GM19455 (cell line): ENCODE data around the gene GRIN1.

Experiments
- ATAC-seq: cut with Tn5 transposase; IDR thresholded peaks from one replicate; pipeline ENCODE4 v1.9.1; 2021; ENCODE audit not compliant: unreplicated experiment

Gene GRIN1

DNA sequence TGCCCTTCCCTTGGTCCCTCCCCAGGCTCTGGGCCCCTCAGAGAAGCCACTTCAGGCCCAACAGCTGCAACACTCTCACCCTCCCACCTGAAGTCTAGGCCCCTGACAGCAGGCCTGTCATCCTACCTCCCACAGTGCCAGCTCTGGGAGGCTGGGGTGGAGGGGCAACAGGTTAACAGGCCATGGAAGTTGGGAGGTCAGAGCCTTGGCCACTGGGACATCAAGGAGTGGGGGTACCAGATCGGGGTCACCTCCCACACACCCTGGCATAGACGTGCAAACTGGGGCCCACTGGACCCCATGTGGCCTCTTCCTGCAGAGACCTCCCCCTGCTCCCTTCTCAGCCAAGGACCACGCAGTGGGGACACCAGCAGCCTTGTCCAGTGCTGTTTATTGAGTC lies 52.3 kb downstream of the GRIN1 start:
- ATAC-seq: no peak

DNA sequence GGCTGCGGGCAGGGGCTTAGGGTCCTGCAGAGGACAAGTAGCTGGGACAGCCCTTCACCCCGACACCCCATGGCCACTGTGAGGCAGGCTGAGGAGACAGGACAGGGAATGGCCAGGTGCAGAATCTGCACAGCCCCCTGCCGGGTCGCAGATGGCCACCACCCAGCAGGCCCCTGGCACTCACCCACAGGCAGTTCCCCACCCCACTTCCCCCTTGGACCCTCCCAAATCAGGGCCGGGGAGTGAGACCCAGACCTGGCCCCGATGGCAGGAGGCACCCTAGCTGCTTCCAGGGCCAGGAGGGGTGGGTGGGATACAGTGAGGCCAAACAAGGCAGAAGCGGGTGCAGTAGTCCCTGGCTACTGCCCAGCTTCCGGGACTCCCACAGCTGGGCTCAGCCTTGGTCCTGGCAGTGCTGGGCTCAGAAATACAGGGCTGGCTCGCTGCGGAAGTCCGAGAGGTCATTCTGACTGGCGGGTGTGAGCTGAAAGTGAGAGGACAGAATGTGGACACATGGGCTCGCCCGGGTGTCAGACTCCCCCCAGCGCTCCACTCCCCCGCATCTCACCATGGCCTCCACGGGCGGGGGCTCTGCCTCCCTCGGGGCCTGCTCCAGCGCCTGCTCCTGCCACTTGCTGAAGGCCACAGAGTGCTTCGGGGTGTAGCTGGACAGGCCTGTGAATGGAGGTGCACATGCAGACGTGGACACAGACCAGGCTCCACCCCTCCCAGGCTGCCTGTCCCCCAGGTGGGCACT lies 52.9 kb downstream of the GRIN1 start:
- ATAC-seq: no peak

DNA sequence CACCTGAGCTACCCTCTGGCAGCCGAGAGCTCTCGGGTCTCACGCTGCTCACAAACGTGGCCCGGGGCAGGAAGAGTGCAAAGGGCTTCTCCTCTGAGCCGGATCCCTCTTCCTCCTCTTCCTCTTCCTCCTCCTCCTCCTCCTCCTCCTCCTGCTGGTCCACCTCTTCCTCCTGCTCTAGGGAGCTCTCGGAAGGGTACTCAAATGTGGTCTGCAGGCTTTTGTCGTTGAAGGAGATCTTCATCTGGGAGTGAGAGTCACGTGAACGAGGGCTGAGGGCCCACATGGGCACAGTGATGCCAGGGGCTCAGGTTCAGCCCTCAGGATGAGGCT lies 53.5 kb downstream of the GRIN1 start:
- no peak for ATAC-seq

DNA sequence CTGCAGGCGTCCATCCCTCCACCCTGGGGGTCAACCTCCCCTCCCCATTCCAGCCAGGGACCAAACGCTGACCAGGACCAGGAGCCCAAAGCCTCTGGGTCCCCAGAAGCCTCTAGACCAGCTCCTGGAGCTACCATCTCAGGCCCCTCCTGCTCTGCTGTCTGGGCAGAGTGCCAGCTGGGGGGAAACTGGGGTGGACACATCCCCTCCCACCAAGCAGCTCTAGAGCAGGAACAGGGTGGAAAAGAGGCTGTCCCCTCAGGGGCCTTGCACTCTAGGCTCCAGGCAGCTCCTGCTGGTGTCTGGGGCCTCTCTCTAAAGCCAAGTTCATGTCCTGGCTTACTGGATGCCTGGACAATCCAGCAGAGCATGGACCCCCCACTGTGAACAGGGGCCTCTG lies 53.9 kb downstream of the GRIN1 start:
- no peak for ATAC-seq

DNA sequence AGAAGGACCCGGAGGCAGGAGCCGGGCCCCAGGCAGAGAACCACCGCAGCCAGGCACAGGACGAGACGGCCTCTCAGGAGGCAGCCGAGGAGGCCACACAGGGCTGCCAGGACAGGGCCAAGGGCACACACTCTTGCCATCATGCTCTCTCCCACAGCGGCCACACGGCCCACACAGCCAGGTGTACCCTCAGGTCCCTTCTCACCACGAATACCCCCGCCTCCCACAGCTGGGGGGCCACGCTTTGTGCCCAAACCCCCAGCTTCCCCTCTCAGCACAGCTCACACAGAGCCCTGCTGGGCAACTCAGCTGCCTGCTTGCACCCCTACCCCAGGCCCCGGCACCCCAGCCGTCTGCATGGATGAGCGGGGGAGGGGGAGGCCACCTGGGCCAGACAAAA lies 54.8 kb downstream of the GRIN1 start:
- no peak for ATAC-seq

DNA sequence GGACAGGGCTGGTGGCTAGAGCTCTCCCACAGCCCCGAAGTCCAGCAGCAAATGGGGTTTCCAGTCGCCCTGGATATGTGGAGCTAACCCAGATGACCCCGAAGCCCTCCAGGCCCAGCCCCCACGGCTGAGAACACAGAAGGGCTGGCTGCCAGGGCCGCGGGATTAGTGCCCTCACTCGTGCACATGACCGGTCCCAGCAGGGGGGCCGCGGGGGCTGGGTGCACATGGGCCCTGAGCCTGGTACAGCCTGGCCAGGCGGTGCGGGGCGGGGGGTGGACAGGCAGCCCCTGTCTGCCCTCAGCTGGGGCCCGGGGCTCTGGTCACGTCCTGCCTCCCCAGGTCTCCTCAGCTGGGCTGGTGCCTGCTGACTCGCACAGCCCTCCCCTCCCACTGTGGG lies 55.4 kb downstream of the GRIN1 start:
- no peak for ATAC-seq

DNA sequence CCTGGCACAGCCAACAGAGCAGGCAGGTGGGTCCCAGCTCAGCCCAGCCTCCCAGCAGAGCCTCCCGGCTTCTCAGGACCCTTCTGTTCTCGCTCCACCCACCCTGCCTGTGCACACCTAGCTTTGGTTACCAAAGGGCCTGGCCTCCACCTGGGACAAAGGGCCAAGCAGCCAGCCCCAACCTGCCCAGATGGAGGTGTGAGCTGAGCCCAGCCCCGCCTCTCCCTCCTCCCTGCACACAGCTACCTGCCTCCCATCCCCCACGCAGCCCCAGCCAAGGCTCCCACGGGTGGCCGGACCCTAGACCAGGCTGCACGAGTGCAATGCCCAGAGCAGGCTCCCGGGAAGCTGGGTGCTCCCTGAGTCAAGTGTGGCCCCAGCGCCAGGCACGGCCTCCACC lies 56.0 kb downstream of the GRIN1 start:
- no peak for ATAC-seq

DNA sequence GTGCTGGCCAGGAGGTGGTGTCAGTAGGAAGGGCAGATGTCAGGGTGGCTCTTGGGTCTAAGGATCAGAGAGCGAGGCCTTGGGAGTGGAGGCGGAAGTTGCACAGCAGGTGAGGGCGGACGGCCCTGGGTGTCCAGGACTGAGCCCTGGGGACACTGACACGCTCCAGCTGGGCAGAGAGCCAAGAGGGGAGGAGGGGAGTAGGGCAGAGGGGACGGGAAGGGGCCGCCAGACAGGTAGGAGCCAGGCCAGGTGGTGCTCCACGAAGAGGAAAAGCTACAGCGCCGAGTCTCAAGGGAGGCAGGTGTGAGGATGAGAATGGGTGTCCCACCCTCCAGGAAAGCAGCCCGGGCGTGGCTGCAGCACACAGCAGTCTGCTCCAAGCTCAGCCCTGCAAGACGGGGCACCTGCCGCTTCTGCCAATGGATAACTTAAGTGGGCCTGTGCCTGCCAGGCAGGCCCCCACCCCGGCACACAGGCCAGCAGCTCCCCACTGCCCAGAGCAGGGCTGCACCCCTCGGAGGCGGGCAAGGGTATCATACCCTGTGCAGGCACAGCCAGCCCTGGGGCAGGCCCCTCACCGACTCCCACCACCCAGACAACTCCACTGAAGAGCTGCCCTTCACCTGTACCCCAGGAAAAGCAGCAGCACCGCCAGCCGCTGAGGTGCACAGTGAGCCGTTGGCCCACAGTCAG lies 56.7 kb downstream of the GRIN1 start:
- ATAC-seq: no peak

DNA sequence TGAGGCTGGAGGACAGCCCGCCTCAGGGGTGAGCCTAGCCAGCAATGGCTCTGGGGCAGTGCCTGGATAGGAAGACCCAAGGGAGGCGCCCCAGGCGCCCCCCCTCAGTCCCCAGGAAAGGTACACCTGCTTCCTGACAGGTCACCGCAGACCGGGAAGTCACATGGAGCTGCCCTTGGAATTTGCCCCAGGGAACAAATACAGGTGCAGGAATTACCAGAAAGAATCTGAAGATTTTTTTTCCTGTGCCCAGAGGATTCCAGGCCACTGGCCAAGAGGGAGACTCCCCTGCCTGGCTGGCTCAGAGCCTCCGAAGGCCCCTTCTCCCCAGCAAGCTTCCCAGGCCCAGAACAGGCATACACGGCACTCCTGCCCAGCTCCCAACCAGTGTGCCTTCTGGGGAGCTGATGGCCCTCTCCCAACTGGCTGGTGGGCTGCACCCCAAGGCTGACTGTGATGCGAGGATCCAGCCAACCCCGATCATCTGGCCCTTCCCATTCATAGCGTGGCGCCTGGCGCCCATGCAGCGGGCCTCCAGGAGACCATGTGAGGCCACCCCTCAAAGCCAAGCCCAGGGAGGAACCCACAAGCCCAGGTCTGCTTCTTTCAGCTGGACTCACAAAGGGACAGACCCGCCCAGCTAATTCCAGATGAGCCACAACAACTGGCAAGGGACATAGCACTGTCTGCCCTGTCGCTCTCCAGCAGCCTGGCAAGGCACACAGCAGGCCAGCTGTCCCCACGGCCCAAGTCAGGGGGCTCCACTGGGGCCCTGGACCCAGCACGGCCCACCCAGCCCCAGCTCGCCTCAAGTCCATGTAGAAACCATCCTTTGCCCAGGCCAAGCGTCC lies 59.3 kb downstream of the GRIN1 start:
- no peak for ATAC-seq

DNA sequence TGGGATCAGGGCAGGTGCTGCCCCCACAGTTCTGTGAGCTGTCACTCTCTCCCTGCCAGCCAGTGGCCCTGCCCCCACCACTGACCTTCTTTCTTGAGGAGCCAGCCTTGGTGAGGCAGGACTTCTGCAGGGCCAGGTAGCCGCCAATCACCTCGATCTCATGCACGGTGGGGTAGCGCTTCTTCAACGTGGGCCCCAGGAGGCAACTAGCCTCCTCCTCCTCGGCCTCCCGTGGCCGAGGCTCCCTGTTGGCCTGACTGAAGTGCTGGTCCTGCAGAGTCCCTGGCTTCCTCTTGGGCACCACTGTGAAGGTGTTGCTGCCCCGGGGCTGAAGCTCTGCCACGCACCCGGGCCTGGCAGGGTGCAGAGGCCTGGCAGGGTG lies 59.9 kb downstream of the GRIN1 start:
- no peak for ATAC-seq

DNA sequence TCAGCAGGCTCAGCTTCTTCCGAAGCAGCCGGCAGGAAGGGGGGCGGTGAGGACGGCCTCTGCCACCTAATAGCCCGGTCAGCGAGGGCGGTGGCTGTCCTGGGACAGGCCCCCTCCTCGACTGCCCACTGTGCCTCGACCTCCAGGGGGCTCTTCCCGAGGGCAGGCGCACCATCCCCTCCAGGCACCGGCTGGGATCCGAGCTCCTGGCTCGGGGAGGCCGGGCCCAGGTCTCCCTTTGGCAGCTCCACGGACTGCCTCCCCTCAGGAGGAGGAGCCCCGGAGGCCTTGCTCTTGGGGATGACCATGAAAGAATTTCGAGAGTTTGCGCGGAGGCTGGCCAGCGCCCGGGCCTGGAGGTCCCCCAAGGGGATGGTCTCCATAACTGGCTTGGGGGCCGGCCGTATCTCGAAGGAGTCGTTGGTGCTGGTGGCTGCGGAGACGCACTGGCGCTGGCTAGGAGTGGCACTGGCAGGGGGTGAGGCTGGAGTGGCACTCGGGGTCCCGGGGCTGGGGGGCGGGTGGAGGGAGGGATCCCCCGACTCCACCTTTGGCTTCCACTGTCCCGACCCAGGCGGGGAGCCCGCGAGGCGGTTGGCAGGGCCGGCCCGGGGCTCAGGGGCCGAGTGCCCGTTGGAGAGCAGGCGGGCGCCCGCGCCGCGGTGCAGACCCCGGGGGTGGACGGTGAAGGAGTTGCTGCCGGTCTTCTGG lies 60.6 kb downstream of the GRIN1 start:
- ATAC-seq: no peak

DNA sequence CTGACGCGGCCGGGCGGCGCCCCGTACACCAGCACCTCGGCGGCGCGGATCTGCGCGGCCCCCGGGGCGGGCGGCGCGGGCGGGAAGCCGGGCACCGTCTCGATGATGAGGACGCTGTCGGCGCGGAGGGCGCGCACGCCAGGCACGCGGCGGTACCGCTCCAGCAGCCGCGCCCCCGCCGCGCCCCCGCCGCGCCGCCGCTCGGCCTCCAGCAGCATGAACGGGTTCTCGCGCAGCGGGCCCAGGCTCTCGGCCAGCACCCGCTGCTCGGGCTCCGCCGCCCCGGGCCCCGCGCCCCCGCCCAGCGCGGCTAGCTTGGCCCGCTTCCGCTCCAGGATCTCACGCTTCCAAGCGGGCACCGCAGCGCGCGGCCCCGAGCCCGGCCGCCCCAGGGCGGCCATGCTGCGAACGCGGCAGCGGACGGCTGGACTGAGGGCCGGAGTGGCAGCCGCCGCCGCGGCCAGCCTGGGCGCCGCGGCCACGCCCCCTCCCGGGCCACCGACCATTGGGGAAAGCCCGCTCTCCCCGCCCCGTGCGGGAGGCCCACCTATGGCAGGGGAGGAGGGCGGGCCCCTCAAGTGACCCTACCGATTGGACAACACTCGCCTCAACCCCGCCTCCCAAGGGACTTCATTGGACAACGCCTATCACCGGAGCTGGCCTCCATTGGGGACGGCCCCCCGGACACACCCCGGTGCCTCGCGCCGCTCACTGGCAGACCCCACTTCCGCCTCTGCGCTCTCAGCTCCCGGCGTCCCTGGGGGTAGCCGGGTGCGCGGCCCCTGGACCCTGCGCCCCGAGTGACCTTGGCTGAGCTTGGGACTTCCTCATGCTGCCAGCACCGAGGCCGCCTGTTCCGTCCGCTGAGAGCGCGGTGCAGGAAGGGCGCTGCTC lies 61.6 kb downstream of the GRIN1 start, which contains the start of gene TPRN:
TPRN (minus strand) TSS at position 431 of the 894 bp plus-strand sequence; CDS start at position 401, 30 bp downstream.
- ATAC-seq: peak; percentile 80

DNA sequence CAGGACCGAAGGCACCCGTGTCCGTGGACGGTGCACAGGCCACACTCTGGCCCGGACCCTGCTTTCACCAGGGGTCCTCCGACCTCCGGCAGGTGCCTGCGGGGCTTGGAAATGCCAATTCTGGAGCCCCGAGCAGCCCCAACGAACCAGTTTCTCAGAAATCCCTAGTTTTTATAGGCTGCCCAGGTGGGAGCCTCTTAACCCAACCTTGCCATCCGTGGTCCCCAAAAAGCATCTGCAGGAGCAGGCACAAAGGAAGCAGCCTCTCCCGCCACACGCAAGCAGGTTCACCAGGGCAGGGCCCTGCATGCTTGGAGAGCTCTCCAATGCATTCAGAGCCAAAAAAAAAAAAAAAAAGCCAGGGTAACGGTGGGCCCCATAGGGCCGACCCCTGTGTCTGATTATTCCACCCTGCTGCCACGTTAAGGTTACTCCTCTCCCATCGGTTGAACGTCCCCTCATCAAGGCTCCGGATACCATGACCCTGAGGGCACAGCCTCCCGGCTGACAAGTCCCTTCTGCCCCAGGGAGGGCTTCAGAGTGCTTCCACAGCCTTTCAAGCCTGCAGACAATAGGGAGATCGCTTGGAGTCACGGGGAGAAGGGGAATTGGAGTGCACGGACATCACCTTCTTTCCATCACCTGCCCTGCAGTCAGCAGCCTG lies 62.4 kb downstream of the GRIN1 start:
- no peak for ATAC-seq

DNA sequence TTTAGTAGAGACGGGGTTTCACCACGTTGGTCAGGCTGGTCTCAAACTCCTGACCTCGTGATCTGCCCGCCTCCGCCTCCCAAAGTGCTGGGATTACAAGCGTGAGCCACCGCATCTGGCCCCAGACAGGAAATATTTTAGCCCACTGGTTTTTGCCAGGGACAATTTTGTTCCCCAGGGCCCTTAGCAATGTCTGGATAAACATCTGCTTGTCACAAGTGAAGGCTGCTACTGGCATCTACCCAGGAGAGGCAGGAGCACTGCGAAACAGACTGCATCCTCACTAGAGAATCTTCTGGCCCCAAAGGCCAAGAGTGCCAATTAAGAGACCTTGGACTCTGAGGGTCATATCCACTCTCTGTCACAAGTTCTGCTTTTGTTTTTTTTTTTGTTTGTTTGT lies 64.0 kb downstream of the GRIN1 start:
- no peak for ATAC-seq

DNA sequence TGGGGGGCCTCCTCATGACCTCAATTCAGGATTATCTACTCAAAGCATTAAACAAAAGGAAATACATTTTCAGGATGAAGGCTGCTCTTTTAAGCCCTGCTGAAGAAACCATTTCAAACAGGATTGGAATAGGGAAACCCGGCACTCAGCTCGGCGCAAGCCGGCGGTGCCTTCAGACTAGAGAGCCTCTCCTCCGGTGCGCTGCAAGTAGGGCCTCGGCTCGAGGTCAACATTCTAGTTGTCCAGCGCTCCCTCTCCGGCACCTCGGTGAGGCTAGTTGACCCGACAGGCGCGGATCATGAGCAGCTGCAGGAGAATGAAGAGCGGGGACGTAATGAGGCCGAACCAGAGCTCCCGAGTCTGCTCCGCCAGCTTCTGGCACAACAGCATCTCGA lies 65.8 kb downstream of the GRIN1 start:
- ATAC-seq: no peak

DNA sequence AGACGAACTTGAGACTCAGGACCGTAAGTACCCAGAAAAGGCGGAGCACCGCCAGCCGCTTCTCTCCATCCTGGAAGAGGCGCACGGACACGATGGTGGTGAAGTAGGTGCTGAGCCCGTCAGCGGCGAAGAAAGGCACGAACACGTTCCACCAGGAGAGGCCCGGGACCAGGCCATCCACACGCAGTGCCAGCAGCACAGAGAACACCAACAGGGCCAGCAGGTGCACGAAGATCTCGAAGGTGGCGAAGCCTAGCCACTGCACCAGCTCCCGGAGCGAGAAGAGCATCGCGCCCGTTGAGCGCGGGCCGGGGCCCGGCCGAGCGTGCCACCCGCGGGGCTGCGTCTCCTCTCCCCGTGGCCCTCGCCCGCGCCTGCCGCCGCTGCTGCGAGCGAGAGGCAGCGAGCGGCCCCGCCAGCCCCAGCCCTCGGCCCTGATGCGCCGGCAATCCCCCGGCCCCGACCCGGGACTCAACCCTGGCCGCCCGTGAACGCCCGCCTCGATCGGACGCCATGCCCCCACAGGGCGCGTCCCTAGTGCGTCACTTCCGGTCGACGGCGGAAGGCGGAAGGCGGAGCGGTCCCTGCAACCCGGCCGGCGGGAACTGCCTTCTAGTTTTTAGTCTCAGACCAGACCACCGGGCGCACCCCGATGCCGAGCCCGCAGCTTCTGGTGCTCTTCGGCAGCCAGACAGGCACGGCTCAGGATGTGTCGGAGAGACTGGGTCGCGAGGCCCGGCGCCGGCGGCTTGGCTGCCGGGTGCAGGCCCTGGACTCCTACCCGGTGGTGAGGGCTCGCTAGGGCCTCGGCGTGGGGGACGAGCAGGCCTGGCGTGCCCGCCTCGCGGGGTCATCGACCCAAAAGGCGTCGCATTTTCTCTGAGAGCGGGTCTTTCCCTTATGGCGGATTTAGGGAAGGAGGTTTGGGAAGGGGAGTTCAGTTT lies 66.4 kb downstream of the GRIN1 start, which contains the start of the genes NDOR1 and TMEM203:
NDOR1 (plus strand) TSS at position 575 of the 944 bp plus-strand sequence; CDS start at position 653, 78 bp downstream.
TMEM203 (minus strand) TSS at position 523 of the 944 bp plus-strand sequence; CDS start at position 289, 234 bp downstream.
- ATAC-seq: peak; percentile 31

DNA sequence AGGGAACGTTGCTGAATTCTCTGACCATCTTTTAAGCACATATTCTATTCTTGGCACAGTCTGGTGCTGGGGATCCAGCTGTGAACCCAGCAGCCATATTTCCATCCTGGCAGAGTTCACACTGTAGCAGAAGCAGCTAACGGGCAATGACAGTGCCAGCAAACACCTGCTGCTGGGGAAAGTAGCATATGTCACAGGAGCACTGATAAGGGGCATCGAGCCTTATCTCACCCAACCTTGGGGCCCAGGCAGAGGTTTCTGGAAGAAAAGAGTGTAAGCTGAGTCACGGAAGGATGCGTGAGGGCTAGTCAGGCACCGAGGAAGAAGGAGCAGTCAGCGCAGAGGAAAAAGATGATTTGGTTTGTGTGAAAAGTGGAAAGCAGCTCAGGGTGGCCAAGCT lies 67.6 kb downstream of the GRIN1 start:
- ATAC-seq: no peak

DNA sequence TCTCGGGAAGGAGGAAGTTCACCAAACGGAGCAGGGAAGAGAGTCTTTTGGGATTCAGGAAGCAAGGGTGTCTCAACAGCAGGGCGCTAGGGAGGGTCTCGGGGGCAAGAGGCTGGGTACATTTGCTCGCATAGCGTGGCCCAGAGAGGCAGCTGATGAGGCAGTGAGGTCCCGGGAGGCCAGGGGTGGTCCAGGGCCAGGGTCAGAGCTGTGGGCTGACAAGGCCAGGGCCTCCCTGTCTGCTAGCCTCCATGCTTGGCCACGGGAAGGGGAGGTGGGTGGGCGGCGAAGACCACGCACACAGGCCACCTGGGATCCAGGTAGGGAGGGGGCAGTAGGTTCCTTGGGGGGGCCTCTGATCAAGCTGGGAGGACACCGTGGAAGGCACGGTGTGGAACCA lies 72.6 kb downstream of the GRIN1 start:
- no peak for ATAC-seq
